GM19193 (cell line): ENCODE results near the gene EGFL8.

Experiments used
- POLR2A ChIP-seq: IDR thresholded peaks from 4 replicates; pipeline ENCODE4 v1.6.1; 2011; ENCODE audit not compliant: insufficient read depth, insufficient read length; ENCODE audit errors: extremely low read depth

EGFL8 gene

GRCh38 chr6:32137454-32137853 is 26.9 kb upstream of the EGFL8 start:
- TF ChIP-seq POLR2A = no peak

- TF ChIP-seq POLR2A = no peak
Measured at GRCh38 chr6:32139590-32139989, 24.8 kb upstream of the EGFL8 start.

GRCh38 chr6:32140420-32141046 is 23.9 kb upstream of the EGFL8 start:
- TF ChIP-seq POLR2A = no peak

GRCh38 chr6:32146287-32146686 is 18.1 kb upstream of the EGFL8 start:
- TF ChIP-seq POLR2A = no peak

GRCh38 chr6:32146687-32147086 is 17.7 kb upstream of the EGFL8 start:
- TF ChIP-seq POLR2A = no peak

- no peak for TF ChIP-seq POLR2A
Measured at GRCh38 chr6:32147401-32148132, 16.8 kb upstream of the EGFL8 start.

- no peak for TF ChIP-seq POLR2A
Measured at GRCh38 chr6:32148289-32149091, 15.9 kb upstream of the EGFL8 start.

GRCh38 chr6:32149092-32149755 is 15.2 kb upstream of the EGFL8 start:
- TF ChIP-seq POLR2A = no peak

GRCh38 chr6:32149932-32150870 is 14.2 kb upstream of the EGFL8 start:
- no peak for TF ChIP-seq POLR2A

- TF ChIP-seq POLR2A = no peak
Measured at GRCh38 chr6:32151181-32151862, 13.1 kb upstream of the EGFL8 start.

- TF ChIP-seq POLR2A = no peak
Measured at GRCh38 chr6:32151863-32152768, 12.3 kb upstream of the EGFL8 start, which contains the start of gene PRRT1. TSS of gene PRRT1 (minus strand) at chr6:32151939. CDS start at chr6:32151827, 112 bp downstream.

- TF ChIP-seq POLR2A = no peak
Measured at GRCh38 chr6:32152769-32153563, 11.4 kb upstream of the EGFL8 start.
